Transverse colon (tissue), 4 donors: ENCODE measurements around the gene VWA8. TPM values are rescaled to one million over a fixed set of nuclear protein-coding genes. Genes with fewer than 3 reads are reported as not detected.

Source experiments
- DNase-seq: peaks from one replicate; pipeline ENCODE4 v3.0.0-alpha.2; 2019
- H3K27ac ChIP-seq, 4 donors: fragments of 200-600 bp; sonication (generic); 2 replicates each; pipeline ENCODE4 v1.5.1; 2016 to 2018; ENCODE audit warnings: inconsistent platforms in 4 of 4
- H3K27me3 ChIP-seq: fragments of 200-600 bp; sonication (generic); 2 replicates; pipeline ENCODE4 v1.5.1; 2017; ENCODE audit warnings: inconsistent platforms
- H3K36me3 ChIP-seq, 4 donors: fragments of 200-600 bp; sonication (generic); 2 replicates each; pipeline ENCODE4 v1.5.1; 2017 to 2019; ENCODE audit warnings: inconsistent platforms in 4 of 4
- H3K4me1 ChIP-seq, 4 donors: fragments of 200-600 bp; sonication (generic); 2 replicates each; pipeline ENCODE4 v1.5.1; 2017 to 2020; ENCODE audit warnings: inconsistent platforms in 4 of 4
- H3K4me3 ChIP-seq, 4 donors: fragments of 200-600 bp; sonication (generic); 1 replicate in 1 of 4; 2 replicates in 3 of 4; pipeline versions ENCODE4 v1.5.1 to v1.6.1; 2017 to 2019; ENCODE audit warnings: inconsistent platforms in 4 of 4
- H3K9me3 ChIP-seq, 2 donors: fragments of 200-600 bp; sonication (generic); 2 replicates each; pipeline ENCODE4 v1.5.1; 2017 to 2019; ENCODE audit warnings: inconsistent platforms in 2 of 2
- CTCF ChIP-seq, 5 experiments: fragments of 200-600 bp in 3 of 5; fragments of 450-650 bp in 2 of 5; sonication (generic) in 3 of 5; IDR thresholded peaks; 1 replicate in 2 of 5; 2 replicates in 3 of 5; pipeline ENCODE4 v1.5.1; 2016 to 2017; ENCODE audit warnings: antibody characterized with exemption in 5 of 5, inconsistent platforms in 3 of 5, mild to moderate bottlenecking in 2 of 5, moderate library complexity in 1 of 5
- EP300 ChIP-seq: sonication (generic); formaldehyde crosslinking; IDR thresholded peaks from one replicate; pipeline ENCODE4 v1.6.1; 2017; ENCODE audit warnings: antibody characterized with exemption, low read depth
- POLR2A ChIP-seq: fragments of 450-650 bp; IDR thresholded peaks from one replicate; pipeline ENCODE4 v1.6.1; 2016; ENCODE audit warnings: antibody characterized with exemption, mild to moderate bottlenecking, moderate library complexity
- POLR2AphosphoS5 ChIP-seq, 3 donors: sonication (generic); formaldehyde crosslinking; IDR thresholded peaks; one replicate each; pipeline ENCODE4 v1.6.1; 2016; ENCODE audit warnings: antibody characterized with exemption in 3 of 3
- WGBS, 2 donors: methylation state at CpG; one replicate each; pipeline ENCODE4 v1.1.5; 2018; ENCODE audit warnings: low coverage in 1 of 2; 5-methylcytosine and 5-hydroxymethylcytosine counted together
- in situ Hi-C, 4 donors: fragments of 200-750 bp; cut with MboI; loops; one replicate each; pipeline versions ENCODE4 v1.15.0 to v1.15.1; 2017; ENCODE audit warnings: low sequenced_read_pairs in 3 of 4, low pct_ligation_motif_present in 1 of 4, low pct_unique_long_range_greater_than_20kb in 1 of 4
- intact Hi-C: fragments of 100-400 bp; cut with DNase I; formaldehyde crosslinking; loops from one replicate; pipeline ENCODE4 v1.15.1; 2023; ENCODE audit warnings: low total_unique reads
- total RNA-seq, 4 donors: library from RNA; depleted of rRNA; stranded (reverse); fragments of >200 nt; gene quantifications; one replicate each; pipeline ENCODE4 v1.1.0, GENCODE V29; 2016

VWA8 gene
- total RNA-seq, 4 donors from 2014 or later, result 12.7 to 65.1 (median 35.0) TPM

GRCh38 chr13:41945926-41946325, 15.0 kb downstream of the VWA8 start:
- Histone ChIP-seq H3K4me3 (no peak overlapping the region), H3K27me3 (no peaks in the 10 kb centered on the region), H3K27ac (no peak overlapping the region), H3K4me1 (no peaks in the 10 kb centered on the region), H3K36me3 (peaks cover 0 to 8% (median 0%) of the 10 kb centered on the region in 4 donors), H3K9me3 (peaks cover 6 to 8% of the 10 kb centered on the region in 2 donors)
- in situ Hi-C loops, result no loop called here
- DNase-seq, result no peak
- TF ChIP-seq POLR2AphosphoS5 (IDR thresholded peaks at IDR 0.05) (no peak), CTCF (IDR thresholded peaks at IDR 0.05) (no peak), POLR2A (no peak), EP300 (no peak)
- intact Hi-C loops, result no loop called here

- no peak for DNase-seq
- in situ Hi-C loops, result no loop called here
Measured at GRCh38 chr13:41944635-41945397, 16.1 kb downstream of the VWA8 start.

GRCh38 chr13:41944229-41944628, 16.7 kb downstream of the VWA8 start:
- no peak overlapping the region for H3K27ac ChIP-seq
- no peak for DNase-seq
- WGBS, 2 donors, result 88 to 91% methylated on average over 1 to 3 of the region's 3 CpGs

More at GRCh38 chr13:41944635-41945397, 16.1 kb downstream of the VWA8 start:
- H3K27me3 ChIP-seq, result no peaks in the 10 kb centered on the region
- H3K9me3 ChIP-seq, result peaks cover 6 to 8% of the 10 kb centered on the region in 2 donors
- 88% methylated on average over 3 of the region's 3 CpGs for WGBS, 2 donors
- H3K4me1 ChIP-seq, result no peaks in the 10 kb centered on the region
- peaks cover 0 to 8% (median 0%) of the 10 kb centered on the region in 4 donors for H3K36me3 ChIP-seq
- no peak overlapping the region for H3K4me3 ChIP-seq
- TF ChIP-seq POLR2AphosphoS5 (IDR thresholded peaks at IDR 0.05) (no peak), CTCF (IDR thresholded peaks at IDR 0.05) (no peak), EP300 (no peak), POLR2A (no peak)
- intact Hi-C loops, result no loop called here
- H3K27ac ChIP-seq, result no peak overlapping the region

GRCh38 chr13:41942462-41943094, 18.3 kb downstream of the VWA8 start:
- in situ Hi-C loops, result no loop called here
- Histone ChIP-seq H3K36me3 (peaks cover 0 to 8% (median 0%) of the 10 kb centered on the region in 4 donors), H3K9me3 (peaks cover 6 to 8% of the 10 kb centered on the region in 2 donors), H3K4me1 (no peaks in the 10 kb centered on the region), H3K27ac (no peak overlapping the region), H3K27me3 (no peaks in the 10 kb centered on the region), H3K4me3 (no peak overlapping the region)
- DNase-seq, result no peak
- WGBS, 2 donors, result 93 to 100% methylated on average over 2 of the region's 2 CpGs
- TF ChIP-seq EP300 (no peak), POLR2AphosphoS5 (IDR thresholded peaks at IDR 0.05) (no peak), POLR2A (no peak), CTCF (IDR thresholded peaks at IDR 0.05) (no peak)
- intact Hi-C loops, result no loop called here

More at GRCh38 chr13:41944229-41944628, 16.7 kb downstream of the VWA8 start:
- Histone ChIP-seq H3K4me3 (no peak overlapping the region), H3K36me3 (peaks cover 0 to 8% (median 0%) of the 10 kb centered on the region in 4 donors), H3K4me1 (no peaks in the 10 kb centered on the region), H3K27me3 (no peaks in the 10 kb centered on the region), H3K9me3 (peaks cover 6 to 8% of the 10 kb centered on the region in 2 donors)
- intact Hi-C loops, result no loop called here
- in situ Hi-C loops, result no loop called here
- TF ChIP-seq EP300, result no peak
